ENCODE data around the gene ARHGAP10. TPM values are rescaled to one million over a fixed set of nuclear protein-coding genes. Genes with fewer than 3 reads are reported as not detected.
A peak's percentile ranks its signal among the peaks of the same experiment; 100 is the strongest.

Gene ARHGAP10
- total RNA-seq, 1 experiment from 2014 or later, result 11.7 TPM

DNA sequence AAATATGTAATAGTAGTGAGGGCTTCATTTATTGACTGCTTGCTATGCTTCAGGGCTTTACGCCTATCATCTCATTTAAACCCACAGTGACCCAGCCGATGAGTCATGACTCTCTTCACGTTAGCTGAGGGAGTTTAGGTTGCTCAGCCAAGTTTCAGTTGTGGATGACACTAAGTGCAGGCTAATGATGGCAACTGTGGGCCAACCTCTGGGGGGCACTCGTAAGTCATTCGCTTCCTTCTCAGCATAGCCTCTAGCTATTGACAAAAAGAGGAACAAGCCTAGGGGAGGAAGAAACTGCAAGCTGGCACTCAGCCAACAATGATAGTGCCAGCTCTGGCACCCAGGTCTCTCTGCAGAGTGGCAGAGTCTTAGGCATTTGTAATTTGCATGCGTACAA, 325.0 kb downstream of the ARHGAP10 start:
- H3K27me3 ChIP-seq (ENCODE audit: control insufficient read depth, insufficient read depth, low read length), result no peaks in the 10 kb centered on the region
- H3K36me3 ChIP-seq (ENCODE audit: control insufficient read depth, insufficient read depth, low read length), result no peaks in the 10 kb centered on the region
- POLR2A ChIA-PET, result no interaction called here
- in situ Hi-C loops (cut with HindIII; ENCODE audit: low pct_unique_long_range_greater_than_20kb, low sequenced_read_pairs) (no loop called here), intact Hi-C loops (cut with micrococcal nuclease; ENCODE audit: unreplicated experiment) (no loop called here)
- no peak overlapping the region for H3K4me3 ChIP-seq (ENCODE audit: low read depth in 2 of 2, low read length in 2 of 2)
- no peak for TF ChIP-seq POLR2AphosphoS5 (IDR thresholded peaks at IDR 0.05; ENCODE audit: low read depth, low read length)
- TF ChIP-seq, protein P1, sequence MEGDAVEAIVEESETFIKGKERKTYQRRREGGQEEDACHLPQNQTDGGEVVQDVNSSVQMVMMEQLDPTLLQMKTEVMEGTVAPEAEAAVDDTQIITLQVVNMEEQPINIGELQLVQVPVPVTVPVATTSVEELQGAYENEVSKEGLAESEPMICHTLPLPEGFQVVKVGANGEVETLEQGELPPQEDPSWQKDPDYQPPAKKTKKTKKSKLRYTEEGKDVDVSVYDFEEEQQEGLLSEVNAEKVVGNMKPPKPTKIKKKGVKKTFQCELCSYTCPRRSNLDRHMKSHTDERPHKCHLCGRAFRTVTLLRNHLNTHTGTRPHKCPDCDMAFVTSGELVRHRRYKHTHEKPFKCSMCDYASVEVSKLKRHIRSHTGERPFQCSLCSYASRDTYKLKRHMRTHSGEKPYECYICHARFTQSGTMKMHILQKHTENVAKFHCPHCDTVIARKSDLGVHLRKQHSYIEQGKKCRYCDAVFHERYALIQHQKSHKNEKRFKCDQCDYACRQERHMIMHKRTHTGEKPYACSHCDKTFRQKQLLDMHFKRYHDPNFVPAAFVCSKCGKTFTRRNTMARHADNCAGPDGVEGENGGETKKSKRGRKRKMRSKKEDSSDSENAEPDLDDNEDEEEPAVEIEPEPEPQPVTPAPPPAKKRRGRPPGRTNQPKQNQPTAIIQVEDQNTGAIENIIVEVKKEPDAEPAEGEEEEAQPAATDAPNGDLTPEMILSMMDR (IDR thresholded peaks at IDR 0.05), result no peak
- H3K4me1 ChIP-seq (ENCODE audit: control insufficient read depth, insufficient read depth, low read length), result no peaks in the 10 kb centered on the region
- H3K27ac ChIP-seq (ENCODE audit: low read length), result no peak overlapping the region
- no peaks in the 10 kb centered on the region for H3K9me3 ChIP-seq (ENCODE audit: control insufficient read depth, insufficient read depth, low read depth, low read length)
- DNase-seq (ENCODE audit: low read depth, low spot score) (peak; percentile 5), ATAC-seq (no peak)
- BruUV-seq (replicated peaks), result no TSS peak
- CTCF ChIA-PET, result no interaction called here

DNA sequence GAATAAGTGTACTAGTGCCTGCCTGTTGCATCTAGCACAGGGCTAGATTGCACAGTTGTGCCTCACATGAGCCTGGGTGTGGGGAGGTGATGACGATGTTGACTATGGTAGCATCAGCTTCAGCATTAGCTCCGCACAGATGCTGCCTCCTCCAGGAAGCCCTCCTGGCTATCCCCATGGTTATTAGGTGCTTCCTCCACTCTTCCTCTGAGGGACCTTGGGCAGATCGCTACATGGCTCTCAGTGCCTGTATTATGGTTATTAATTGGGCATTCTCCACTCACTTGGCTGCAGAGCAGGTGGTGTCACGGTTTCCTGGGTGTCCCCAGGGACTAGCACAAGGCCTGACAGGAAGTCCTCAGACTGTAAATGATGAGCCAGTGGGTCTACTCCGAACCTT, 325.6 kb downstream of the ARHGAP10 start:
- no peak overlapping the region for H3K27ac ChIP-seq (ENCODE audit: low read length)
- ChIA-PET POLR2A (no interaction called here), CTCF (no interaction called here)
- in situ Hi-C loops (cut with HindIII; ENCODE audit: low pct_unique_long_range_greater_than_20kb, low sequenced_read_pairs), result no loop called here
- intact Hi-C loops (cut with micrococcal nuclease; ENCODE audit: unreplicated experiment), result no loop called here
- no peak overlapping the region for H3K4me3 ChIP-seq (ENCODE audit: low read depth in 2 of 2, low read length in 2 of 2)
- DNase-seq (ENCODE audit: low read depth, low spot score) (no peak), ATAC-seq (no peak)
- TF ChIP-seq TCF7L2 (IDR thresholded peaks at IDR 0.05; ENCODE audit: low read depth, low read length), result no peak
- TF ChIP-seq SIN3A (IDR thresholded peaks at IDR 0.05; ENCODE audit: borderline replicate concordance, insufficient read depth, low read depth, low read length), result no peak
- no peak for TF ChIP-seq POLR2AphosphoS5 (IDR thresholded peaks at IDR 0.05; ENCODE audit: low read depth, low read length)
- TF ChIP-seq, protein P1 (IDR thresholded peaks at IDR 0.05), result no peak
- TF ChIP-seq, protein P2, sequence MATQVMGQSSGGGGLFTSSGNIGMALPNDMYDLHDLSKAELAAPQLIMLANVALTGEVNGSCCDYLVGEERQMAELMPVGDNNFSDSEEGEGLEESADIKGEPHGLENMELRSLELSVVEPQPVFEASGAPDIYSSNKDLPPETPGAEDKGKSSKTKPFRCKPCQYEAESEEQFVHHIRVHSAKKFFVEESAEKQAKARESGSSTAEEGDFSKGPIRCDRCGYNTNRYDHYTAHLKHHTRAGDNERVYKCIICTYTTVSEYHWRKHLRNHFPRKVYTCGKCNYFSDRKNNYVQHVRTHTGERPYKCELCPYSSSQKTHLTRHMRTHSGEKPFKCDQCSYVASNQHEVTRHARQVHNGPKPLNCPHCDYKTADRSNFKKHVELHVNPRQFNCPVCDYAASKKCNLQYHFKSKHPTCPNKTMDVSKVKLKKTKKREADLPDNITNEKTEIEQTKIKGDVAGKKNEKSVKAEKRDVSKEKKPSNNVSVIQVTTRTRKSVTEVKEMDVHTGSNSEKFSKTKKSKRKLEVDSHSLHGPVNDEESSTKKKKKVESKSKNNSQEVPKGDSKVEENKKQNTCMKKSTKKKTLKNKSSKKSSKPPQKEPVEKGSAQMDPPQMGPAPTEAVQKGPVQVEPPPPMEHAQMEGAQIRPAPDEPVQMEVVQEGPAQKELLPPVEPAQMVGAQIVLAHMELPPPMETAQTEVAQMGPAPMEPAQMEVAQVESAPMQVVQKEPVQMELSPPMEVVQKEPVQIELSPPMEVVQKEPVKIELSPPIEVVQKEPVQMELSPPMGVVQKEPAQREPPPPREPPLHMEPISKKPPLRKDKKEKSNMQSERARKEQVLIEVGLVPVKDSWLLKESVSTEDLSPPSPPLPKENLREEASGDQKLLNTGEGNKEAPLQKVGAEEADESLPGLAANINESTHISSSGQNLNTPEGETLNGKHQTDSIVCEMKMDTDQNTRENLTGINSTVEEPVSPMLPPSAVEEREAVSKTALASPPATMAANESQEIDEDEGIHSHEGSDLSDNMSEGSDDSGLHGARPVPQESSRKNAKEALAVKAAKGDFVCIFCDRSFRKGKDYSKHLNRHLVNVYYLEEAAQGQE (IDR thresholded peaks at IDR 0.05; ENCODE audit: insufficient read depth in 1 of 2, low read depth in 2 of 2, low read length in 1 of 2), result no peak
- H3K9me3 ChIP-seq (ENCODE audit: control insufficient read depth, insufficient read depth, low read depth, low read length), result no peaks in the 10 kb centered on the region
- no peaks in the 10 kb centered on the region for H3K27me3 ChIP-seq (ENCODE audit: control insufficient read depth, insufficient read depth, low read length)
- no peaks in the 10 kb centered on the region for H3K36me3 ChIP-seq (ENCODE audit: control insufficient read depth, insufficient read depth, low read length)
- no peaks in the 10 kb centered on the region for H3K4me1 ChIP-seq (ENCODE audit: control insufficient read depth, insufficient read depth, low read length)
- no TSS peak for BruUV-seq (replicated peaks)

Data from Panc1 (cell line).